AG04449 (cell line): ENCODE data around the gene DNAJC30.

Source experiments
- CTCF ChIA-PET: fragments of 350-600 bp; formaldehyde crosslinking; extraction: SDS; loops from one replicate; lab custom pipeline; 2021; ENCODE audit warnings: antibody characterized with exemption; lab: Yijun Ruan, JAX
- POLR2A ChIA-PET: fragments of 400-600, 350-600 bp; formaldehyde crosslinking; extraction: SDS; loops from one replicate; lab custom pipeline; 2020; ENCODE audit warnings: antibody characterized with exemption, inconsistent platforms; lab: Yijun Ruan, JAX
- DNase-seq: peaks from one replicate; pipeline ENCODE4 v3.0.0-alpha.2; 2010; ENCODE audit warnings: low read depth, low spot score
- H3K4me3 ChIP-seq: 2 replicates; pipeline ENCODE4 v1.5.1; 2011; ENCODE audit warnings: low read depth, mild to moderate bottlenecking, control low read depth, low read length
- TF ChIP-seq, protein P1 (sequence below): IDR thresholded peaks from one replicate; pipeline ENCODE4 v1.5.1; 2011; ENCODE audit warnings: mild to moderate bottlenecking, moderate library complexity, low read length, control low read depth, inconsistent platforms; ENCODE audit not compliant: insufficient read depth; ENCODE audit errors: missing control alignments

The DNAJC30 gene

DNA sequence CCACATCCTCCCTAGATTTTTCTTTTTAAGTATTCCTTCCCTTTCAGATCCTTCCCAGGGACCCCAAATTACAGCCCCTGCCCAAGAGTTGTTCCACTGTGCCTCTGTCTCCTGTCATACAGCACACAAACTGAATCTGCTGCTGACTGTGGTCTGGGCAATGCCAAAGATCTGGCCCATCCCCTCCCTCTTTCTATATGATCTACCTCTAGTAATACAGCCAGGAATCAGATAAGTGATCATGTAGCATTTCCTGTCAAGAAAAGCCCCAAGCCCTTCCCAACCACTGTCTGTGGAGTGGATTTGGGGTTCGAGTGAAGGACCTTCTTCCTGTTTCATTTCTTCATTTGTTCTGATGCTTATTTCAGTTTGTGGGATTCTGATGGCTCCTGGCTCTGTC lies 29.5 kb upstream of the DNAJC30 start:
- no peak overlapping the region for H3K4me3 ChIP-seq
- CTCF ChIA-PET, result interaction anchor here (3.7 to 5.4 kb wide), 2 partner anchors 12 to 106 kb away, joined by 24 to 29 read pairs; no protein-coding TSS in a partner anchor
- TF ChIP-seq, protein P1, sequence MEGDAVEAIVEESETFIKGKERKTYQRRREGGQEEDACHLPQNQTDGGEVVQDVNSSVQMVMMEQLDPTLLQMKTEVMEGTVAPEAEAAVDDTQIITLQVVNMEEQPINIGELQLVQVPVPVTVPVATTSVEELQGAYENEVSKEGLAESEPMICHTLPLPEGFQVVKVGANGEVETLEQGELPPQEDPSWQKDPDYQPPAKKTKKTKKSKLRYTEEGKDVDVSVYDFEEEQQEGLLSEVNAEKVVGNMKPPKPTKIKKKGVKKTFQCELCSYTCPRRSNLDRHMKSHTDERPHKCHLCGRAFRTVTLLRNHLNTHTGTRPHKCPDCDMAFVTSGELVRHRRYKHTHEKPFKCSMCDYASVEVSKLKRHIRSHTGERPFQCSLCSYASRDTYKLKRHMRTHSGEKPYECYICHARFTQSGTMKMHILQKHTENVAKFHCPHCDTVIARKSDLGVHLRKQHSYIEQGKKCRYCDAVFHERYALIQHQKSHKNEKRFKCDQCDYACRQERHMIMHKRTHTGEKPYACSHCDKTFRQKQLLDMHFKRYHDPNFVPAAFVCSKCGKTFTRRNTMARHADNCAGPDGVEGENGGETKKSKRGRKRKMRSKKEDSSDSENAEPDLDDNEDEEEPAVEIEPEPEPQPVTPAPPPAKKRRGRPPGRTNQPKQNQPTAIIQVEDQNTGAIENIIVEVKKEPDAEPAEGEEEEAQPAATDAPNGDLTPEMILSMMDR, result no peak
- POLR2A ChIA-PET, result no interaction called here
- no peak for DNase-seq

DNA sequence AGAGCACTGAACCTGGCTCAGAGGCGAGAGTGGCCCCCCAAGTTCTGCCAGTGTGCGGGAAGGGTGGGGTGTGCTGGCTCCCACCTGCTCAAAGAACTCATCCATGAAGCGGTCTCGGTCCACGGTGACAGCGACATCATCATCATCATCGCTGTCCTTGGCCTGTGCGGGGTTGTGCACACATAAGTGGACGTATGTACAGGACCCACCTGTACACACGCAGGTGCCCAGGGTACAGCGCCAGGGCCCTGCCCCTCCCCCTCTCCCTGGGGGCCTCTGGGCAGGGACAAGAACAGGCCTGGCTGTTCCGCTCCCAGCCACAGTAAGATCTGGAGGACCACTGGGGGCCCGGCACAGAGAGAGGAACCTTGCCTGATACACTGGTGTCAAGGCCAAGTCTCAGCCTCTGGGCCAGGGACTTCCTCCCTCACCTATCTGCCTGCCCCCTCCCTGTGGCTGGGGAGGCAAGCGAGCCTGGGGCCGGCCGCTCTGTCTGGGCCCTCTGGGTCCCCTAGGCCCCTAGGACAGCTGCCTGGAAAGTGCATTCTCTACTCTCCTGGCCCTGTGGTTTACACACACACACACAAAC lies 25.8 kb upstream of the DNAJC30 start:
- TF ChIP-seq, protein P1, result no peak
- POLR2A ChIA-PET, result no interaction called here
- no peak for DNase-seq
- no peak overlapping the region for H3K4me3 ChIP-seq
- CTCF ChIA-PET, result interaction anchor here (3.7 kb wide), 1 partner anchor 8 kb away, joined by 29 read pairs; no protein-coding TSS in a partner anchor

DNA sequence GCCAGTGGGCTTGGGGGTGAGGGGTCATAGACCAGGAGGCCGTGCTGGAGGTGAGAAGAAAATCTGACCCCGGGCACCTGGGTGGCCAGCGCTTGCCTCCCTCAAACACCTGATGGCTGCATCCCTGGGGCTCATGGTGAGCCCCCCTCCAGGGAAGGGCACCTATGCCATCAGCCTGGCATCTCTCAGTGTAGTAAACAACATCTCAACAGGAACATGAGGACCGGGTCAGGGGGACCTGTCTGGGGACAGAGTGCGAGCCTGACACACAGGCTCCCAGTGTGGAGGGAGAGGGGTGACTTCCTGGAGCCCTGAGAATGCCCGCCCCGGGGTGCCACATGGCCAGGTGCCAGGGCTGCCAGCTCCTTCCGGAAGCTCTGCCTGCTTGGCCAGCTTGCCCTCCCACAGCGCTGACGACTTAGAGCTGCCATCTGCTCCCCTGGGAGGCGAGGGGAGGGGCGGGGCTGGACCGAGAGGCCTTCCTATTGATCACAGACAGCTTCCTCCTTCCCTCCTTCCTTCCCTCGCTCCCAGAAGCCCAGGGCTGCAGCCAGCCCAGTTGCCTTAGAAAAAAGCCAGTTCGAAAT lies 23.9 kb upstream of the DNAJC30 start:
- ChIA-PET CTCF (interaction anchor here (0.7 to 3.2 kb wide), 9 partner anchors 9 to 324 kb away, joined by 3 to 16 read pairs (median 6); no protein-coding TSS in a partner anchor), POLR2A (interaction anchor here (3.4 to 4.3 kb wide), 2 partner anchors 9 to 12 kb away, joined by 17 to 47 read pairs; partner anchors contain the start of gene STX1A)
- no peak overlapping the region for H3K4me3 ChIP-seq
- TF ChIP-seq, protein P1, result no peak
- no peak for DNase-seq

DNA sequence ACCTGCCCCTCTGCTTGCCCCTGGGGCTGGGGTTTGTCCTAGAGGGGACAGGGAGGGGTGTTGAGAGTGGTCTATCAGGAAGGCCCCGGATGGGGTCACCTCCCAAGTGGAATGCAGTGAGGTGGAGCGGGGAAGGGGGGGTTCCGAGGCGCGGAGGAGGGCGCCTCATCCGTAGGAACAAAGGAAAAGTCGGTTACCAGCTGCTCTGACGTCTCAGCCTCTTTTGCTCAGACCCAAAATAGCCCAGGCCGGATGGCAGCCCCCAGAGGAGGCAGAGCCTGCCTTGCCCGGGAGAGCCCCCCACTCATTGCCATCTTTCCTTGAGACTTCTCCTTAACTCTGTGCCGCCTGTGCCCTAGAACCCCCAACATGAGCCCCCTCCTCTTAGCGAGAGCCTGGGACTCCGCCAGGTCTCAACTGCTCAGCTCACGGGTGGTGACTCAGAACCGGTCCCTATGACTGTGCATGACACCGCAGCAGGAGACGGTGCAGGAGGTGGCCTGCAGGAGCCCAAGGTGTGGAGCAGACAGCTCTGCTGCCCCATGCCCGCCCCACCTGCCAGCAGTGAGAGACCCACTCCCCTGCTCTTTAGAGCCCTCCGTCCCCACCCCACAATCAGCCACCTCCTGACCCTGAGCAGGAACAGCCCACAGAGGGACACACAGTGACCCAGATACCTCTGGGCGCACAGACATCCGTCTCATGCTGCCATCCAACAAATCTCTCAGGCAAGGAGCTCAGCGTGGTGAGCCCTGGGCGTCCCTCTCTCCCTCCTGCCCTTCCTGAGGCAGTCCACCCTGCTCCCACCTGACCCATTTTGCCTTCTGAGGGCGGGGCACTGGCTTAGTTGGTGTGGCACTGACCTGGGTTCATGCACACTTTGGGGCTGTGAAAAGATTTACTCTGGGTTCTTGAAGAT lies 23.1 kb upstream of the DNAJC30 start:
- POLR2A ChIA-PET, result interaction anchor here (0.6 to 4.3 kb wide), 4 partner anchors 9 to 22 kb away, joined by 3 to 47 read pairs (median 10); partner anchors contain the start of gene STX1A
- DNase-seq, result no peak
- CTCF ChIA-PET, result interaction anchor here (1.2 to 3.2 kb wide), 9 partner anchors 9 to 99 kb away, joined by 3 to 16 read pairs (median 6); no protein-coding TSS in a partner anchor
- H3K4me3 ChIP-seq, result no peak overlapping the region
- TF ChIP-seq, protein P1, result no peak

DNA sequence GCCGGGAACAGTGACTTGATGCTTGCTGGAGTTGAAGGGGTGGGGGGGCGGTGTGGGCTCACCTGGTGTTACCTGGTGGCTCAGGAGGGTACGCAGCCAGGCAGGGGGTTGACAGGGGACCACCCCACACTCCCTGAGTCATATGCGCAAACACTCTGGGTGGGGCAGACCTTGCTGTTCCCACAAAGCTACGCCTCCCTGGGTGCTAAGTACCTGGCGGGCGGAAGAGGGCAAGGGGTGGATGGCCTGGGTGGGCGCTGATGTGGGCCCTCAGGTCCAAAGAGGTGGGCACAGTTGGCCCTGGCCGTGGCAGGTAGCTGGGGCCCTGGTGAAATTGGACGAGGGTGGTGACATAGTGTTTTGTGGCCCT lies 22.3 kb upstream of the DNAJC30 start:
- H3K4me3 ChIP-seq, result no peak overlapping the region
- CTCF ChIA-PET, result interaction anchor here (0.8 to 3.2 kb wide), 9 partner anchors 9 to 99 kb away, joined by 3 to 16 read pairs (median 6); no protein-coding TSS in a partner anchor
- TF ChIP-seq, protein P1, result no peak
- POLR2A ChIA-PET, result interaction anchor here (1.0 to 4.3 kb wide), 3 partner anchors 9 to 14 kb away, joined by 4 to 47 read pairs (median 17); partner anchors contain the start of gene STX1A
- DNase-seq, result no peak
